ENCODE results near the gene NFATC4.

Gene NFATC4

DNA sequence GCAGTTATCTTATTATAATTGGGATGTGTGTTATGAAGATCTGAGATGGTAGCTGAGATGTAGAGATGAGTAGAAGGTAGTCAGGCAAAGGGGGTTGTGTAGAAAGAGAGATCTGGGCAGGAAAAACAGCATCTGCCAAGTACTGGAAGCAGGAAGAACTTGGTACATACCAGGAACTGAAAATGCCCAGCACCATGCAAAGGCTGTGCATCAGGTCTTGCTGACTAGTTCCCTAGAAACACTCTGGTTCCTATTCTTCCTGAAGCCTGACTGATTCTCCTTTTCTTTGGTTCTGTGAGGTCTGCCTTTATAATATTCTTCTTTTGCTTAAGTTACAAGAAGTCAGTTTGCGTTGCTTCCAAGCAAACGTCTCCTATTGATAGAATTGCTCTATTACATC, 6.7 kb upstream of the NFATC4 start:
- Histone ChIP-seq H3K4me3 (ENCODE audit: low read length) (no peak overlapping the region), H3K9me3 (ENCODE audit: insufficient read depth, low read depth, low read length) (no peaks in the 10 kb centered on the region), H3K4me1 (ENCODE audit: insufficient read depth, low read length) (peaks cover 8% of the 10 kb centered on the region; the same call in 1 of the 2 replicates), H3K36me3 (ENCODE audit: insufficient read depth, low read depth, low read length) (no peaks in the 10 kb centered on the region), H3K27ac (ENCODE audit: low read length) (no peak overlapping the region), H3K27me3 (ENCODE audit: insufficient read depth, low read length) (peaks cover 70% of the 10 kb centered on the region), H3K9ac (ENCODE audit: low read depth, low read length) (no peak overlapping the region)

DNA sequence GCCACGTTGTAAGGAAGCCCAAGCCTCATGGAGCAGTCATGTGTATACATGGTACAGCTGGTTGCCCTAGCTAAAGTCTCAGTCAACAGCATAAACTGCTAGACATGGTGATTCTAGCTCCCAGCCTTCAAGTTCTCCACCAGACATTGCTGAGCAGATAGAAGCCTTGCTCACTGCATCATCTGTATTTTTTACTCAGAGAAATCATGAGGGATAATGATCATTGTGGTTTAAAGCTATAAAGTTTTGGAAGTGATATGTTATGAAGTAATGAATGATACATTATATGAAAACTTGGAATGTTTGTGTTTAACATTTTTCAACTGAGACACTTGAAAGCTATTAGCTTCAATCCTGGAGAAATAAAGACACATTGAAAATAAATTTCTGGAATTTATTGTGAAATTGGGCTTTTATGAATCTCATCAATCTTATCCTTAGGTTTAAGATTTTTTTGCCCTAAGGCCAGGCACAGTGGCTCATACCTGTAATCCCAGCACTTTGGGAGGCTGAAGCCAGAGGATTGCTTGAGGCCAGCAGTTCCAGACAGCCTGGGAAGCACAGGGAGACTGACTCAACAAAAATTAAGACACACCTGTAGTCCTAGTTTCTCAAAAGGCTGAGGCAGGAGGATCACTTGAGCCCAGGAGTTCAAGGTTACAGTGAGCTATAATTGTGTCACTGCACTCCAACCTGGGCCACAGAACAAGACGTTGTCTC, 5.6 kb upstream of the NFATC4 start:
- H3K9ac ChIP-seq (ENCODE audit: low read depth, low read length), result no peak overlapping the region
- no peaks in the 10 kb centered on the region for H3K9me3 ChIP-seq (ENCODE audit: insufficient read depth, low read depth, low read length)
- peaks cover 65% of the 10 kb centered on the region for H3K27me3 ChIP-seq (ENCODE audit: insufficient read depth, low read length)
- H3K36me3 ChIP-seq (ENCODE audit: insufficient read depth, low read depth, low read length), result no peaks in the 10 kb centered on the region
- H3K4me3 ChIP-seq (ENCODE audit: low read length), result no peak overlapping the region
- peaks cover 8% of the 10 kb centered on the region; the same call in 1 of the 2 replicates for H3K4me1 ChIP-seq (ENCODE audit: insufficient read depth, low read length)
- no peak overlapping the region for H3K27ac ChIP-seq (ENCODE audit: low read length)

DNA sequence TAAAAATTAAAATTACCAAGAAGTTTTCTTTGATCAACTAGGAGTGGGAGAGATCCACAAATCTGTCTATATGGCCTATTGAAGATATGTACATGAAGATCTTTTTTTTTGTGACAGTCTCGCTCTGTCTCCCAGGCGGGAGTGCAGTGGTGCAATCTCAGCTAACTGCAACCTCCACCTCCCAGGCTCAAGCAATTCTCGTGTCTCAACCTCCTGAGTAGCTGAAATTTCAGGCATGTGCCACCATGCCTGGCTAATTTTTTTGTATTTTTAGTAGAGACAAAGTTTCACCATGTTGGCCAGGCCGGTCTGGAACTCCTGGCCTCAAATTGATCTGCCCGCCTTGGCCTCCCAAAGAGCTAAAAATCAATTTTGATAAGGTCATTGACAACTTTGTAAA, 4.6 kb upstream of the NFATC4 start:
- H3K27me3 ChIP-seq (ENCODE audit: insufficient read depth, low read length), result peaks cover 58% of the 10 kb centered on the region
- H3K36me3 ChIP-seq (ENCODE audit: insufficient read depth, low read depth, low read length), result no peaks in the 10 kb centered on the region
- H3K4me3 ChIP-seq (ENCODE audit: low read length), result no peak overlapping the region
- no peak overlapping the region for H3K27ac ChIP-seq (ENCODE audit: low read length)
- no peak overlapping the region for H3K9ac ChIP-seq (ENCODE audit: low read depth, low read length)
- H3K4me1 ChIP-seq (ENCODE audit: insufficient read depth, low read length), result peaks cover 8% of the 10 kb centered on the region; the same call in 1 of the 2 replicates
- no peaks in the 10 kb centered on the region for H3K9me3 ChIP-seq (ENCODE audit: insufficient read depth, low read depth, low read length)

DNA sequence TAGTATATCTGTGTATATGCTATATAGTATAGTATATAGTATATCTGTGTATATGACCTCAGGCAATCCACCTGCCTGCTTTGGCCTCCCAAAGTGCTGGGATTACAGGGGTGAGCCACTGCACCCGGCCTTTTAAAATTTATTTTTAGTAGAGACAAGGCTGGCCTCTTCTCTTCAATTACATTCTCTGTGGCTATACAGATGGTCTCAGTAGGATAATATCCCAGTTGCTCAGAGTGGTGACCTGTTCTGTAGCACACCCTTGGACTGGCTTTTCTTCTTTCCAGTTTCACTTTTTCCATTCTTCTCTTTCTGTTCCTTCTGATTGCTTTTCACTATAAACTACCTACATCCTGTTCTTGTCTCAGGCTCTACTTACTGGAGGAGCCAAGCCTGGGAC, 3.1 kb upstream of the NFATC4 start:
- Histone ChIP-seq H3K36me3 (ENCODE audit: insufficient read depth, low read depth, low read length) (no peaks in the 10 kb centered on the region), H3K9ac (ENCODE audit: low read depth, low read length) (no peak overlapping the region), H3K4me1 (ENCODE audit: insufficient read depth, low read length) (peaks cover 12% of the 10 kb centered on the region; the same call in 1 of the 2 replicates), H3K27me3 (ENCODE audit: insufficient read depth, low read length) (peaks cover 49% of the 10 kb centered on the region), H3K4me3 (ENCODE audit: low read length) (no peak overlapping the region), H3K9me3 (ENCODE audit: insufficient read depth, low read depth, low read length) (no peaks in the 10 kb centered on the region), H3K27ac (ENCODE audit: low read length) (no peak overlapping the region)

DNA sequence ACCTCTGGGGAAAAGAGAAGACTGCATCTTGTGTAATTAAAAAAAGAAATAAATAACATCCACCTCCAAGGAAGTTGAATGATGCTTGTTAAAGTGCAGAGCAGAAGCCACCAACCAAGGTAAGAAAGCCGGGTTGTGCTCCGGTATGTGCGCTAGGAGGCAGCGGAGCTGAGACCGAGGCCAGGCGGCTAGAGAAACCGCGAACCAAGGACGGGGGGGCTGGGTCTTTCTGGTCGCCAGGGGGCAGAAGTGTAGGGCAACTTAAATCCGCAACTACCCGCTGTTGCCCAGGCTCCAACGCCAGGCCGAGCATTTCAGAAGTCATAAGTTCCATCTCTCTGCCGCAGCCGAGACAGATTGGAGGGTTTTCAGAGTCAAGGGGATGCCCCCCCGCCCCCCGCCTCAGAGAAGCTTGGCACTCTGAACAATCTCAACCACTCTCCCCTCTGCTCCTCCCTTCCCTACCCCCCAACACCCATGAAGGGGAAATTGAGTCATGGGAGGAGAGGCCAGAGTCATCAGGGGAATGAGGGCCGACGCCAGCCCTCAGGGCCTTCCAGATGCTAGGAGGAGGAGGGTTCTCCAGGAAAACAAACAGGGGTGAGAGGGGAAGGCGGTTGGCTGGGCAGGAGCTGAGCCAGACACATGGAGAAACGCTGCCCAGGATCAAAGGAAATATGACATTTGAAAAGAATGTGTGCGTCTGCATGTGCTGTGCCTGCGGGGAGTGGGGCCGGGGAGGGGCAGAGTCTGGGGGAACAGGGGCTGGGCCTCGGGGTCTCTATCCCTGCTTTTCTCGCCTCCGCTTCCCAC, 2.2 kb upstream of the NFATC4 start:
- peak overlapping the region; percentile 43; the same call in 1 of the 2 replicates for H3K9ac ChIP-seq (ENCODE audit: low read depth, low read length)
- peak overlapping the region; percentile 77 for H3K4me3 ChIP-seq (ENCODE audit: low read length)
- H3K4me1 ChIP-seq (ENCODE audit: insufficient read depth, low read length), result peaks cover 12% of the 10 kb centered on the region; the same call in 1 of the 2 replicates
- H3K27ac ChIP-seq (ENCODE audit: low read length), result no peak overlapping the region
- peaks cover 39% of the 10 kb centered on the region for H3K27me3 ChIP-seq (ENCODE audit: insufficient read depth, low read length)
- no peaks in the 10 kb centered on the region for H3K36me3 ChIP-seq (ENCODE audit: insufficient read depth, low read depth, low read length)
- H3K9me3 ChIP-seq (ENCODE audit: insufficient read depth, low read depth, low read length), result no peaks in the 10 kb centered on the region

DNA sequence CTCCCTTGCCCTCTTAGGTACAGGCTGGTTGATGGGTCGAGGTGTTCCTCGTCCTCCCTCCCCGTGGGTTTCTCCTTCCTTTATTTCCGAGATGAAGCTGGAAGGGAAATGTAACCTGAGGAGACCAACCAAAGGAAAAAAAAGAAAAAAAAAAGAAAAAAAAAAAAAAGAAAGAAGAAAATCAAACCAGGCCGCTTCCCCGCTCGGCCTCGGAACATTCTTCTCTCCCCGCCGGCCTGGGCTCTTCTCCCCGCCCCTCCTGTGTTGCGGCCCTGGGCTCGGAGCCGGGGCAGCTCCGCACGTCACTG, 1.6 kb upstream of the NFATC4 start:
- H3K9ac ChIP-seq (ENCODE audit: low read depth, low read length), result peak overlapping the region; percentile 43; the same call in 1 of the 2 replicates
- H3K36me3 ChIP-seq (ENCODE audit: insufficient read depth, low read depth, low read length), result no peaks in the 10 kb centered on the region
- peak overlapping the region; percentile 77 for H3K4me3 ChIP-seq (ENCODE audit: low read length)
- H3K9me3 ChIP-seq (ENCODE audit: insufficient read depth, low read depth, low read length), result no peaks in the 10 kb centered on the region
- peaks cover 12% of the 10 kb centered on the region; the same call in 1 of the 2 replicates for H3K4me1 ChIP-seq (ENCODE audit: insufficient read depth, low read length)
- no peak overlapping the region for H3K27ac ChIP-seq (ENCODE audit: low read length)
- H3K27me3 ChIP-seq (ENCODE audit: insufficient read depth, low read length), result peaks cover 34% of the 10 kb centered on the region

DNA sequence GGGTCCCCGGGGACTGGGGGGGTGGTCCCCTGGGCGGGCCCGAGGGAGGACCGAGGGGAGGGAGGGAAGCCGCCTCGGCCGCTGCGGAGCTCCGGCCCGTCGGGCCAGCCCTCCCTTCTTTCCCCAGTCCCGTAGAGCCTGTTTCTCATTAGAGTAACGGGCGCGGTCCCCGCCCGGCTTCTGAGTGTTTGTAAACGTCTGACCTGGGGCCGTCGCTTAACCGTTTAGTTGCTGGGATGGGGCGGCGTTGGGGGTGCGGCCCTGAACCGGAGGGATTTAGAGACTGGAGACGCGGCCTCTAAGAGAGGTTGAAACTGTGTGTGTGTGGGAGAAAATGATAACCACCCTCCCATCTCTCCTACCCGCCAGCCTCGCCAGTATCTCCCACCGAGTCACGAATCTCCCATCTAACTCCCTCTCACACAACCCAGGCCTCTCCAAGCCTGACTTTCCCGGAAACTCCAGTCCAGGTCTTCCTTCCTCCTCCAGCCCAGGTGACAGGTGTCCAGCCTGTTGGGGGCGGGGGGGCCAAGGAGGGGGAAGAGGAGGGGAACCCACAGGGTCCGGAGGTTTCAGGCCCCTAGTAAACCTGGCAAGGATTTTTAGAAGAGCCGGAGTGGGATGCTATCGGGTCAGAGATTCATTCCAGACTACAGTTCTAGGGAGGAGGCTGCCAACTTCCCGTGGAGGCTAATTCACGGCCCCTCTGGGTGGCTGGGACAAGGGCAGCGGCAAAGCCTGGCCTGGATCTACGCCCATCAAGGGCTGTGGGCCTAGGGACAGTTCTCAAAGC, 1.1 kb upstream of the NFATC4 start:
- no peaks in the 10 kb centered on the region for H3K36me3 ChIP-seq (ENCODE audit: insufficient read depth, low read depth, low read length)
- H3K27me3 ChIP-seq (ENCODE audit: insufficient read depth, low read length), result peaks cover 28% of the 10 kb centered on the region
- peak overlapping the region; percentile 77 for H3K4me3 ChIP-seq (ENCODE audit: low read length)
- peak overlapping the region; percentile 41 for H3K27ac ChIP-seq (ENCODE audit: low read length)
- peaks cover 12% of the 10 kb centered on the region; the same call in 1 of the 2 replicates for H3K4me1 ChIP-seq (ENCODE audit: insufficient read depth, low read length)
- no peaks in the 10 kb centered on the region for H3K9me3 ChIP-seq (ENCODE audit: insufficient read depth, low read depth, low read length)
- H3K9ac ChIP-seq (ENCODE audit: low read depth, low read length), result peak overlapping the region; percentile 80; the same call in 1 of the 2 replicates

DNA sequence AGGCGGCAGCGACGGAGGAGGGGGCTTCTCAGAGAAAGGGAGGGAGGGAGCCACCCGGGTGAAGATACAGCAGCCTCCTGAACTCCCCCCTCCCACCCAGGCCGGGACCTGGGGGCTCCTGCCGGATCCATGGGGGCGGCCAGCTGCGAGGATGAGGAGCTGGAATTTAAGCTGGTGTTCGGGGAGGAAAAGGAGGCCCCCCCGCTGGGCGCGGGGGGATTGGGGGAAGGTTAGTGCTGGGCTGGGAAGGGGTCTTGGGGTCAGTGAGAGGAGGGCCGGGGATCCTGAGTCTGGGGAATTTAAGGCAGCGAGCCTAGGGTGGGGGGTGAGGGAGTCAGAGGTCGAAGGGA, 203 bp downstream of the NFATC4 start:
- Histone ChIP-seq H3K4me3 (ENCODE audit: low read length) (peak overlapping the region; percentile 77), H3K4me1 (ENCODE audit: insufficient read depth, low read length) (peaks cover 12% of the 10 kb centered on the region; the same call in 1 of the 2 replicates), H3K27me3 (ENCODE audit: insufficient read depth, low read length) (peaks cover 15% of the 10 kb centered on the region), H3K9ac (ENCODE audit: low read depth, low read length) (peak overlapping the region; percentile 87; the same call in 1 of the 2 replicates), H3K27ac (ENCODE audit: low read length) (peak overlapping the region; percentile 98), H3K36me3 (ENCODE audit: insufficient read depth, low read depth, low read length) (peaks cover 9% of the 10 kb centered on the region), H3K9me3 (ENCODE audit: insufficient read depth, low read depth, low read length) (no peaks in the 10 kb centered on the region)

DNA sequence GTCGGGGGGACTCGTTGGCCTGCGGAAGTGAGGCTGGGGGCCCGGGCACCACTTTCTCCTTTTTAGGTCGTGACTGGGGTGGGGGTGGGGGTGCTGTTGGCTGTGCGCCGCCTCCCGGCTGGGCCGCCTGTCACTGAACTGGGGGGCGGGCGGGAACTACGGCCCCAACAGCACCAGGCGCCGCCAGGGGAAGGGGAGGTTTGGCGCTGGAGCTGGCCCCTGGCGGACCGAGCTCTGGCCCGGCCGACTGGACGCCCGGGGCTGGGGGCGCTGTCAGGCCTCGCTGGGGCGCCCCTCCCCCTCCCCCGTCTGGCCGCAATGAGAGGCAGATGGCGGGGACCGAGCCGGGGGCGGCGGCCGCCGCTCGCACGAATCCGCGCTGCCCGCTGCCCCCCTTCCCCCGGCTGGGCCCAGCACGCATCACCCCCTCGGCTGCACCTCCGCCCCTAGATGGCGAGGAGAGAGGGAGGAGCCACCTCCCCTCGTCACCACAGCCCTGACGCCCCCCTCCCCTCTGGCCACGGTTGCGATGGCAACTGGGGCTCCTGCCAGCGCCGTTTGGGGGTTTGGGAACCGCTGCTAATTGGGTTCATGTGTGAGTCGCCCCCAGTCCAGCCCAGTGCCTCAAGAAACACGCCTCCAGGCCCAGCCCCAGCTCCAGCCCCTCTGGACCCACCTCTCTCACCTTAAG, 723 bp downstream of the NFATC4 start:
- no peaks in the 10 kb centered on the region for H3K9me3 ChIP-seq (ENCODE audit: insufficient read depth, low read depth, low read length)
- H3K36me3 ChIP-seq (ENCODE audit: insufficient read depth, low read depth, low read length), result peaks cover 14% of the 10 kb centered on the region
- H3K4me1 ChIP-seq (ENCODE audit: insufficient read depth, low read length), result peaks cover 12% of the 10 kb centered on the region; the same call in 1 of the 2 replicates
- H3K9ac ChIP-seq (ENCODE audit: low read depth, low read length), result peak overlapping the region; percentile 87; the same call in 1 of the 2 replicates
- peak overlapping the region; percentile 98 for H3K27ac ChIP-seq (ENCODE audit: low read length)
- H3K27me3 ChIP-seq (ENCODE audit: insufficient read depth, low read length), result peaks cover 14% of the 10 kb centered on the region; the same call in 1 of the 2 replicates
- peak overlapping the region; percentile 77 for H3K4me3 ChIP-seq (ENCODE audit: low read length)

DNA sequence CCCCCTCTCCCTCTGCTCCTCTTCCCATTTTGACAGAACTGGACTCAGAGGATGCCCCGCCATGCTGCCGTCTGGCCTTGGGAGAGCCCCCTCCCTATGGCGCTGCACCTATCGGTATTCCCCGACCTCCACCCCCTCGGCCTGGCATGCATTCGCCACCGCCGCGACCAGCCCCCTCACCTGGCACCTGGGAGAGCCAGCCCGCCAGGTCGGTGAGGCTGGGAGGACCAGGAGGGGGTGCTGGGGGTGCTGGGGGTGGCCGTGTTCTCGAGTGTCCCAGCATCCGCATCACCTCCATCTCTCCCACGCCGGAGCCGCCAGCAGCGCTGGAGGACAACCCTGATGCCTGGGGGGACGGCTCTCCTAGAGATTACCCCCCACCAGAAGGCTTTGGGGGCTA, 1.5 kb downstream of the NFATC4 start:
- peaks cover 22% of the 10 kb centered on the region for H3K36me3 ChIP-seq (ENCODE audit: insufficient read depth, low read depth, low read length)
- H3K27ac ChIP-seq (ENCODE audit: low read length), result peak overlapping the region; percentile 29
- peak overlapping the region; percentile 77 for H3K4me3 ChIP-seq (ENCODE audit: low read length)
- no peaks in the 10 kb centered on the region for H3K9me3 ChIP-seq (ENCODE audit: insufficient read depth, low read depth, low read length)
- H3K27me3 ChIP-seq (ENCODE audit: insufficient read depth, low read length), result peaks cover 14% of the 10 kb centered on the region; the same call in 1 of the 2 replicates
- H3K9ac ChIP-seq (ENCODE audit: low read depth, low read length), result no peak overlapping the region; the same call in 1 of the 2 replicates
- peaks cover 12% of the 10 kb centered on the region; the same call in 1 of the 2 replicates for H3K4me1 ChIP-seq (ENCODE audit: insufficient read depth, low read length)

Measured in iPS-20b (cell line).